Measurements from ENCODE around the gene SEMA6D. TPM values are rescaled to one million over a fixed set of nuclear protein-coding genes. Genes with fewer than 3 reads are reported as not detected.

Gene SEMA6D
- total and polyA plus RNA-seq, 12 donors: 1.4 to 20.1 (median 11.9) TPM

- H3K4me1 ChIP-seq: peaks cover 3 to 69% (median 39%) of the 10 kb centered on the region in 9 donors
- H3K27ac ChIP-seq: peak overlapping the region in 5 of 10 donors; percentile 20 to 51 (median 35)
- peaks cover 0 to 17% (median 0%) of the 10 kb centered on the region in 9 donors for H3K36me3 ChIP-seq
- H3K4me3 ChIP-seq: no peak overlapping the region
- DNase-seq (no peak), ATAC-seq (peak in 1 of 8 donors; percentile 9)
- TF ChIP-seq CTCF (IDR thresholded peaks at IDR 0.05): no peak
- H3K9me3 ChIP-seq: no peaks in the 10 kb centered on the region
- intact Hi-C loops (cut with DNase I): no loop called here
- no peaks in the 10 kb centered on the region for H3K27me3 ChIP-seq
- 41 to 58% methylated on average over 2 of the region's 2 CpGs for WGBS, 2 donors
Observed at GRCh38 chr15:47742742-47743141, 25.4 kb downstream of the SEMA6D start.

- 62 to 64% methylated on average over 6 of the region's 6 CpGs for WGBS, 2 donors
- ATAC-seq (no peak), DNase-seq (no peak)
- Histone ChIP-seq H3K36me3 (peaks cover 0 to 17% (median 0%) of the 10 kb centered on the region in 9 donors), H3K9me3 (no peaks in the 10 kb centered on the region), H3K4me3 (no peak overlapping the region), H3K27ac (peak overlapping the region in 1 of 10 donors; percentile 36), H3K4me1 (peaks cover 3 to 66% (median 35%) of the 10 kb centered on the region in 9 donors), H3K27me3 (no peaks in the 10 kb centered on the region)
- intact Hi-C loops (cut with DNase I): no loop called here
- no peak for TF ChIP-seq CTCF (IDR thresholded peaks at IDR 0.05)
Observed at GRCh38 chr15:47743385-47743784, 26.1 kb downstream of the SEMA6D start.

GRCh38 chr15:47743886-47744285 lies 26.6 kb downstream of the SEMA6D start:
- peaks cover 0 to 17% (median 0%) of the 10 kb centered on the region in 9 donors for H3K36me3 ChIP-seq
- ATAC-seq: no peak

GRCh38 chr15:47744496-47744895 lies 27.2 kb downstream of the SEMA6D start:
- 80 to 92% methylated on average over 10 of the region's 10 CpGs for WGBS, 2 donors
- Histone ChIP-seq H3K27ac (no peak overlapping the region), H3K27me3 (no peaks in the 10 kb centered on the region), H3K4me1 (peaks cover 3 to 55% (median 25%) of the 10 kb centered on the region in 9 donors), H3K36me3 (peaks cover 0 to 17% (median 0%) of the 10 kb centered on the region in 9 donors), H3K9me3 (no peaks in the 10 kb centered on the region), H3K4me3 (no peak overlapping the region)
- intact Hi-C loops (cut with DNase I): no loop called here
- no peak for TF ChIP-seq CTCF (IDR thresholded peaks at IDR 0.05)
- ATAC-seq: no peak
- DNase-seq: no peak

More at GRCh38 chr15:47743886-47744285, 26.6 kb downstream of the SEMA6D start:
- intact Hi-C loops (cut with DNase I): no loop called here
- TF ChIP-seq CTCF (IDR thresholded peaks at IDR 0.05): no peak
- Histone ChIP-seq H3K4me3 (no peak overlapping the region), H3K27ac (no peak overlapping the region), H3K27me3 (no peaks in the 10 kb centered on the region), H3K9me3 (no peaks in the 10 kb centered on the region), H3K4me1 (peaks cover 3 to 61% (median 30%) of the 10 kb centered on the region in 9 donors)
- no peak for DNase-seq
- WGBS, 2 donors: 41 to 52% methylated on average over 1 of the region's 1 CpG
